NCI-H2227 treated with DMSO at 0.1 percent for 48 hours (cell line): Measurements from ENCODE around the gene CD151.

Source experiments
- DNase-seq: peaks from one replicate; lab custom pipeline; 2025; lab: John Stamatoyannopoulos, UW

Gene CD151

DNA sequence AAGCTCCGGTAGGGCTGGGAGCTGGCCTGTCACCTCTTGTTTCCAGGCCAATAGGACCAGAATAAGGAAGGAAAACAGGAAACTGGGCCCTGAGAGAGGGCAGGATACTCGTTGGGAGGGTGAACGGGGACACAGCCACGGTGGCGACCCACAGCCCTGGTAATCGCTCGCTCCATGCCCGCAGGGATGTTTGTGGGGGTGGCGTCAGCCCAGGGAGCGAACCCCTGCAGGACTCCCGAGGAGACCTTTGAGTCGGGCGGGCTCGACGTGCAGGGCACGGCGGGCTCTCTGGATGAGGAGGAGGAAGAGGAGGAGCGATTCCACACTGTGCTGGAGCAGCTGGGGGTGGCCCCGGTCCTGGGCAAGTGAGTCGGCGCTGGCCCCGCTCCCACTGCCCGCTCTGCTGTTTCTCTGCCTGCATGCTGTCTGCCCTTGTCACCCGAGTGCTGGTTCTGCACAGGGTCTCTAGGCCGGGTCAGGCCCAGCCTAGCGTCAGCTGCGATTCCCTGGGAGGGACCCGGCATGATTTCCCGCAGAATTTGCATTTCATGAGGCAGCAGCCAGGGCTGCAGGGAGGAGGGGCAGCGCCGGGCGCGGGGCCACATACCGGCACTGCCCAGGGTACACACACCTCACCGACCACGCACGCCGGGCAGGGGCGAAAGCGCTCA lies 3.4 kb upstream of the CD151 start:
- no peak for DNase-seq

DNA sequence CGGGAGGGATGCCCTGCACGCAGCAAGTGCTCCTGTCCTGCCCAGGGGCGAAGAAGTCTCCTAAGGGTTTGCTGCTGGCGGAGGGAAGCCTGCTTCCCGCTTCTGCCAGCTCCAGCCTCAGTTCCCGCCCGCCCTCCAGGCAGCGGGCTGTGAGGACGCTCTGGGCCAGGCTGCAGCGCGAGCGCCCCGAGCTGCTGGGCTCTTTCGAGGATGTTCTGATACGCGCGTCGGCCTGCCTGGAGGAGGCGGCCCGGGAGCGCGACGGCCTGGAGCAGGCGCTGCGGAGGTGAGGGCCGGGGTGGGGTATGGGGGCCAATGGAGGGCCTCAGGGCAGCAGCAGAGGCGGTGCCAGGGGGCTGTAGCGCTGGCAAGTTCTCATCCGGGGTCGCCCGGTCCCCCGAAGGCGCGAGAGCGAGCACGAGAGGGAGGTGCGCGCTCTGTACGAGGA lies 2.9 kb upstream of the CD151 start:
- no peak for DNase-seq

DNA sequence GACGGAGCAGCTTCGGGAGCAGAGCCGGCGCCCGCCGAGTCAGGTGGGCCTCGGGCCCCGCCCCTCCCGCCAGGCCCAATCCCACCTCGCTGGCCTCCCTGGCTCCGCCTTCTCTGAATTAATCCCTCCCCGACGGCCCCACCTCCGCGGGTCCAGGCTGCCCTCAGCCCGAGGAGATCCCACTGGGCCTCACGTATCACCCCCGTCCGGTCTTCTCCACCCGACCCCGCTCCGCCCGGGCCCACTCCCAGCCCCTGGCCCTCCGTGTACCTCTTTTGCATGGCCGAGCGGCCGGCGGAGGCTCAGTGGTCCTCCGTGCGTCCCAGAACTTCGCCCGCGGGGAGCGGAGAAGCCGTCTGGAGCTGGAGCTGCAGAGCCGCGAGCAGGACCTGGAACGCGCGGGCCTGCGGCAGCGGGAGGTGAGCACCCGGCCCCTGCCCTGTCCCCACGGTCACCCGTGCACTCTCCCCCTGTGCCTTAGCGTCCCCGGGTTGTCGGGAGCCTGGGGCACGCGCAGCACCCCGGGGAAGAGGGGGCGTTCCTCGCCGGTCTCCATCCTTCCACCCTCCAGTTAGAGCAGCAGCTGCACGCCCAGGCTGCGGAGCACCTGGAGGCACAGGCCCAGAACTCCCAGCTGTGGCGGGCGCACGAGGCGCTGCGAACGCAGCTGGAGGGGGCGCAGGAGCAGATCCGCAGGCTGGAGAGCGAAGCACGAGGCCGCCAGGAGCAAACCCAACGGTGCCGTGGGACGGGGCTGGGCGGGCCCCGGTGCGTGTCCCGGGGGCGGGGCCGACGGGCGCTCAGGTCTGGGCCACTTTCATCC lies 2.2 kb upstream of the CD151 start:
- DNase-seq, result peak; percentile 92

DNA sequence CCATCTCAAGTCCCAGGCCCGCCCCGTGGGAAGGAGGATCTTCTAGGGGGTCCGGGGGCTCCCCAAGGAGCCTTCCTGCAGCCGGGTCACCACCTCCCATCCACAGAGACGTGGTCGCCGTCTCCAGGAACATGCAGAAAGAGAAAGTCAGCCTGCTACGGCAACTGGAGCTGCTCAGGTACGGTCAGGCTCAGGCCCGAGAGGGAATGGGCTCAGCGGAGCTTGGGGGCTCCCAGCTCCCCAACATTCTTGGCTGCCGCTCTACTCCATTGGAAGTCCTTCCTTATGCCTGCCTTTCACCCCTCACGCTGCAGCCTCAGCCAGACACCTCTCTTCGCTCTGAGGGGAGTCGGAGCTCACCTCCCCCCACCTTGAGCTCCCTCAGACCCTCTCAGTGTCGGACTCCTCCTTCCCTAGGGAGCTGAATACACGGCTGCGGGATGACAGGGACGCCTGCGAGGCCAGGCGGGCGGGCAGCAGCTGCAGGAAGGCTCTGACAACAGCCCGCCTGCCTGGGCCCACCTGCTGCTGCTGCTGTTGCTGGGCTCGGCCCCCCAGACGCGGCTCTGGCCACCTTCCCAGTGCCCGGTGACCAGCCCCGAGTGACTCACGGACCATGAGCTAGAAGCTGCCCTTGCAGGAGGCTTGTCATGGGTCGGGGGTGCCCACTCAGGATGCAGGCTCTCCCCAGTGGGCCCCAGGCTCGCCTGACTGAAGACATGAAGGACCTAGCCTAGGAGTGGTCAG lies 1.5 kb upstream of the CD151 start:
- no peak for DNase-seq

DNA sequence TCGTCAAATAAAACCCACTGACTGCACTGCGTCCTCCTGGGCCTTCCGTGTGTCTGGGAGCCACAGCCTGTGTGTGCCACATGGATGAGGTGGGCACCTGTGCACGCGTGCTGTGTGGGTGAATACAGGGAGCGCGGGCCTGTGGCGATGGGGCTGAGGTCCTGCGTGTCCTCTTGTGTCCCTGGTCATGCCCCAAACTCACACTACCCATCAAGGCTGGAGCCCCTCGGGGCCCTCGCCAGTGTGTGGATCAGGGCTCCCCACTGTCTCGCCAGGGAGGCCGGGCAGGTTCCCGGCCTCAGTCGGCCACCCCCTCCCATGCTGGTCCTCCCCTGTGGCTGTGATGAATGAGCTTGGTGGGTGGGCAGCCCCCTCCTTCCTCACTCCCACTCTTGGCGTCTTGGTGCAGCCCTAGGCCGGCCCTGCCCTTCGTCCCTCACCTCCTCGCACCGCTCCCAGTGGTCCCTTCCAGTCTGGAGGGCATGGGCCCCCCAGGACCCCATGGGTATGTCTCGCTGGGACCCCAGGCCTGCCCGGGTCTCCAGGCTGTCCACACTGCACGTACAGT lies 707 bp upstream of the CD151 start:
- DNase-seq, result no peak

DNA sequence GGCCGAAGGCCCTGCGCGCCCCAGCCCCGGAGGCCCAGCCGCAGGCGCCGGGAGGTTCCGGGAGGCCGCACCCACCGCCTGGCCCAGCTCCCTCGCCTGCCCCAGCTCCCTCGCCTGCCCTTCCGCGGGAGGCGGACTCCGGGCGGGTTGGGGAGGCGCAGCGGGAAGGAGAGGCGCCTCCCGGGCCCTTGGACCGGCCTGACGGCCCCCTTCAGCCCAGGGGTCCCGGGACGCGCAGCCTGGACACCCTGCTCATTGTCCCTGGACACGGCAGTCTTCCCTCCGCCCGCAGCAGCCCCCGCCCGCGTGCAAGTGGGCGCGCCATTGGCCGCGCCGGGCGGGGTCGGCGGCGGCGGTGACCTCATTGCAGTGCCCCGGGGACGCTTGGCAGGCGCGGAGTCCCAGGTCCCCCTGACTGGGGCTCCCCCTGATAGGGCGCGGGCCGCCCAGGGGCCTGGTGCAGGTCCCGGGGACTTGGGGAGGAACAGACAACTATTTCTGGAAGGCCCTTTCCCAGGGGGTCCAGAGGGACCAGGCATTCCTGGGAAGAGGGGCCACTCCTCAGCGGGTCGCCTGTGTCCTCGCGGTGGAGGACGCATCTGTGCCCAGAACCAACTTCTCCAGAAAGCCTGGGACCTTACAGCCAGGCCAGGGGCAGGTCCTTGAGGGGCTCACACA lies 501 bp downstream of the CD151 start:
- no peak for DNase-seq

DNA sequence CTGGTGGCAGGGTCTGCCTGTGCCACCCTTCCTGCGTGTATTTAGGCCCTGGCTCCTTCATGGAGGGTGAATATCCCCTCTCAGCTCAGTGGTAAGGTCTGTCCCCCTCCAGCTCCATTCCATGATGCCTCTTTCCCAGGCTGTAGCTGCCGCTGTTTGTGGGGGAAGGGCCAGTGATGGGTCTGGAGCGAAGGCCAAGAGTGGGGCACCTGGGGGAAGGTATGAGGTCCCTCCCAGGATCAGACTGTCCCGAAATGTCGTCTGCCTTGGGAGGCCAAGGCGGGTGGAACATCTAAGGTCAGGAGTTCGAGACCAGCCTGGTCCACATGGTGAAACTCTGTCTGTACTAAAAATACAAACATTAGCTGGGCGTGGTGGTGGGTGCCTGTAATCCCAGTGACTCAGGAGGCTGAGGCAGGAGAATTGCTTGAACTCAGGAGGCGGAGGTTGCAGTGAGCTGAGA lies 1.1 kb downstream of the CD151 start:
- DNase-seq, result no peak

DNA sequence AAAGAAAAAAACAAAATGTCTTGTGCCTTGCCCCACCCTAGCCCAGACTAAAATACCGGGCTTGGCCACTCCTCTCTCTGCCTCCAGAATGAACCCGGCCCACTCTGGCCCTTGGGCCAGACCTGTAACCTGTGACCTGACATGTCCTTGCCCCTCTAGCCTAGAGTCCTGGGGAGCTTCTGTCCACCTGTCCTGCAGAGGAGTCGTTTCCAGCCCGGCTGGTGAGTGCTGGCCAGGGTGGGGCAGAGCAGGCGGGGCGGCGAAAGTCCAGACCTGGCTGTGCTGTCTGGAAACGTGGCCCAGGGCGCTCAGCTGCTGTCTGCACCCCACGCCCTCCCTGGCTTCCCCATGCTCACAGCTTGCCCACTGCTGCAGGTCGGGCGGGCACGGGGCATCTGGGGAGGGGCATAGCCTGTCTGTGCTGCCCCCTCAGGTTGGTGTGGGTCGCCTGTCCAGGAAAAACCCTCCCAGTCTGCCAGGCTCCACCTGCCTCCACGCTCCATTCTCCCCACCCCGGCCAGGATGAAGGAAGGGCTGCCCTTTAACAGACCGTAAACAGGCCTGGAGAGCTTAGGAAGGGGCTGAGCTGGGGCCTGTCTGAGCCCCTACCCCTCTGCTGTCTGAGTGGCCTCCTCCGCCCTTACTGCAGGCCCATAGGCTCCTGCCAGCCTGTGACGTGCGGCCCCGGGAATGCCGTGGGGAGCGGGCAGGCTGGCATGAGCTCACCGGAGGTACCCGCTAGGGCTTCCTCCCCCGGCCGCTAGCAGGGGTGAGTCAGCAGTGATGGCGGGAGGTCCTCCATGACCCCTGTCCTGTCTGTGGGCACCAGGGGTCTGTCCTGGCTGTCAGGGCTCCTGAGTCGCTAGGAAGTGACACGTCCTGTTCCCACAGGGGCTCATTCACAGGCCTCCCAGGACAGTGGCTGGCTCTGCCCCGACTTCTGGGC lies 1.9 kb downstream of the CD151 start:
- DNase-seq, result no peak

DNA sequence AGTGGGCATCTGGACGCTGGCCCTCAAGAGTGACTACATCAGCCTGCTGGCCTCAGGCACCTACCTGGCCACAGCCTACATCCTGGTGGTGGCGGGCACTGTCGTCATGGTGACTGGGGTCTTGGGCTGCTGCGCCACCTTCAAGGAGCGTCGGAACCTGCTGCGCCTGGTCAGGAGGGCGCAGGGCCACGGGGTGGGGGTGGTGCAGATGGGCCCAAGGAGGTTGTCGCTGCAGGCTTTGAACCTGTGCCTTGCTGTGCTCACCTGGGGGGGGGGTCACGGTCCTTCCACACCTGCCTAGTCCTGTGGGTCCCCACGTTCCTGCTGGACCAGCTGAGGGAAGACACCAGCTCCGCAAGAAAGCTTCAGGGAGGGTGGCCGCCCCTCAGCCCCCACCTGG lies 3.5 kb downstream of the CD151 start:
- DNase-seq, result no peak

DNA sequence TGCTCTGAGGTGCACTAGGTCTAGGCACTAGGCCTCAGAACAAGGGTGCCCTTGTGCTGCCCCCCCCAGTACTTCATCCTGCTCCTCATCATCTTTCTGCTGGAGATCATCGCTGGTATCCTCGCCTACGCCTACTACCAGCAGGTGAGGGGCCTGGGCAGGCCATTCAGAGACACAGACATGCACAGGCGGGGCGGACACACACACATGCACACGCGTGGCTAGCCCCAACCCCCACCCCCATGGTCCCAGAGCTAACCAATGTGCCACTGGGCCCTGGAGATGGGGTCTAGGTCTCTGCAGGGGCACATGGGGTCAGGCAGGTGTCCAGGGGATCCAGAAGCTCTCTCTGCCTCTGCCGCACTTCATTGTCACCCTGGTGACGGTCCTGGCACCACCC lies 3.9 kb downstream of the CD151 start:
- no peak for DNase-seq

DNA sequence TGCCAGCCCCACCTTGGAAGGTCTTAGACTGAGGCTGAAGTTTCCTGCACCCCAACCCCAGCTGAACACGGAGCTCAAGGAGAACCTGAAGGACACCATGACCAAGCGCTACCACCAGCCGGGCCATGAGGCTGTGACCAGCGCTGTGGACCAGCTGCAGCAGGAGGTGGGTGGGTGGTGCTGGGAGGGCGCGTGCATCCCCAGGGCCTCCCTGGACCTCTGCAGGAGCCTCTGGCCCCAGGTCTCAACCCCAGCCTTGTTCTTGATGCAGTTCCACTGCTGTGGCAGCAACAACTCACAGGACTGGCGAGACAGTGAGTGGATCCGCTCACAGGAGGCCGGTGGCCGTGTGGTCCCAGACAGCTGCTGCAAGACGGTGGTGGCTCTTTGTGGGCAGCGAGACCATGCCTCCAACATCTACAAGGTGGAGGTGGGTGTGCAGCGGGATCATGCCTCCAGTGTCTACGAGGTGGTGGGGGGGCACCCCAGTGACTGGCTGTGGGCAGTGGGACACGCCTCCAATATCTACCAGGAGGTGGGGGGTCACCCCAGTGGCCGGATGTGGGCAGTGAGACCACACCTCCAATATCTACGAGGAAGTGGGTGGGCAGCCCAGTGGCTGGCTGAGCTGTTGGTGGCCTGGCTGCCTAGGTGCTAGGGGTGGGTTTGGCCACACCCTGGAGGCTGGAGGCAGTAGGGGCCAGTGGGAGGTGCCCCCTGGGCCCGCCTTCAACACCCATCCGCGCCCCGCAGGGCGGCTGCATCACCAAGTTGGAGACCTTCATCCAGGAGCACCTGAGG lies 4.6 kb downstream of the CD151 start:
- no peak for DNase-seq

DNA sequence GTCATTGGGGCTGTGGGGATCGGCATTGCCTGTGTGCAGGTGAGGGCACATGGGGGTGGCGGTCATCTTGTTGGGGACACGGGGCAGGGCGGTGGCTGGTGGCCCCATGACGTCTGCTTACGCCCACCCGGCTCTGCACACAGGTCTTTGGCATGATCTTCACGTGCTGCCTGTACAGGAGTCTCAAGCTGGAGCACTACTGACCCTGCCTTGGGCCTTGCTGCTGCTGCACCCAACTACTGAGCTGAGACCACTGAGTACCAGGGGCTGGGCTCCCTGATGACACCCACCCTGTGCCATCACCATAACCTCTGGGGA lies 5.2 kb downstream of the CD151 start:
- no peak for DNase-seq

DNA sequence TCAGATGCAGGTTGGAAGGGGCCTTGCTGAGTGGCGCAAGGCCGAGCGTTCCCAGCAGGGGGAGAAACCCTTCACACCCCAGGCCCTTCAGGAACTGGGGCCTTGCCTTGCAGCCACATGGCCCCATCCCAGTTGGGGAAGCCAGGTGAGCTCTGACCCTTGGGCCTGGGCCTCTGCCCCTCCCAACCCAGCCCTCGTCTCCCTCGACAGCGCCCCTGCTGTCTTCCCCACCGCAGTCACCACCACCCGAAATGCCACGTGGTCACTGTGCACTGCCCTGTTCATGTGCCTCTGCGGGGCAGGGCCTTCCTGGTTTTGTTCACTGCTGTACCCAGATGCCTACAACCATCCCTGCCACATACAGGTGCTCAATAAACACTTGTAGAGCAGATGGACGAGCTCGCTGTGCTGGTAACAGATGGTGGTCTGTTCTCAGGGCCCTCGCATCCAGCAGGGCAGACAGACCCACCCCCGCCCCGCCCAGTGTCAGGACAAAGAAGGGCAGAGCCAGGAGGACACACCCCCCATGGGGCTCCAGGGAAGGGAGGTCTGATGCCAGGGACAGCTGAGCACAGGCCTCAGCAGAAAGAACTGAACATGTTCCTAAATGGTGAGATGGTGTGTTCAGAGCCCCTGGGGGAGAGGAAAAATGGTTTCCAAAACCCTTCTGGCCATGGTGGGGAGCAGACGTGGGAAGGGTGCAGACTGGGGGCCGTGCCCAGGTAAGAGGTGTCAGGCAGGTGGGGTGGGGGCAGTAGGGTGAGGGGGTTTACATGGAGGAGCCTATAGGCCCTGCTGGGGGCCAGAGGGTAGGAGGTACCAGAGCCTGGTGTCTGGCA lies 5.9 kb downstream of the CD151 start:
- peak; percentile 27 for DNase-seq

DNA sequence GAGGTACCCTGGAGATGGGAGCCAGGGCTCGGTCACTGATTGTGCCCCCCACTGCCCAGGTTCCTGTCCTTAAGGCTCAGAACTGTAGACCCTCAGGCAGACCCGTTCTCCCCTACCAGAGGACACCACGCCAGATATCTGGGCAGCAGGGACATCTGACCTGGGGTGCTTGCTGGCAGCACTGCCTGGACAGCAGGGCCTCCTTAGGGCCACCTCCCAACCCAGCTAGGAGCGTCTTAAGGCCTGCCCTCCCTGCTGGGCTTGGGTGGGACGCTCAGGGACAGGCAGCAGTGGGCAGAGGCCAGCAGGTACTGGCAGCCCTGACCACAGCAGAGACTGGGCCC lies 6.5 kb downstream of the CD151 start:
- no peak for DNase-seq

DNA sequence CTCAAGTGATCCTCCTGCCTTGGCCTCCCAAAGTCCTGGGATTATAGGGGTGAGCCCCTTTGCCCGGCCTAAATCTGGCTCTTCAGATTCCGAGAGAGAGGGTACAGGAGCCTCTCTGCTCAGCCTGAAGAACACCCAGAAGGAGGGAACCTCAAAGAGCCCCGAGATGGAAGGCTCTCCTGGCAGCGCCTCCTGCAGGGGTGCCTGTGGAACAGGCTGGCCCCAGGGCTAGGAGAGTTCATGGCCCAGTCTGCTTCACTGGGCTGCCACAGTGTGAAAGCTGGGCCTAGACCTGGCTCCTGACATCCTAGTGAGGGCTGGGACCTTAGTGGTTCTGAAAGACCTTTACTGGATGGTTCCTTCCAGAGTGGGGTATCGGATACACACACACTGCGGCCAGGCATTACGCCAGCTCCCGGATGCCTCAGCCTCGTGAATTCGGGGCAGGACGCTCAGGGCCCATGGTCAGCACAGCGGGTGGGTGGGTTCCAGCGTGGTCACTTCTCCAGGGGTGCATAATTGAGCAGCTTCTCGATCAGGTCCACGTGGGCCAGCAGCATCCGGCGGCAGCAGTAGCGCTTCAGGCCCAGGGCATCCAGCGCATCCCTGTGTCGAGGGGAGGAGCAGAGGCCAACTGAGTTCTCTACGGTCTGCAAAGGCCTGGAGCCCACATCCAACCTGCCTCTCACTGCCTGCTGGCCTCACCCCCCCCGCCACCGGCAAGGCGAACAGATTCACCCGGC lies 7.3 kb downstream of the CD151 start:
- DNase-seq, result no peak

DNA sequence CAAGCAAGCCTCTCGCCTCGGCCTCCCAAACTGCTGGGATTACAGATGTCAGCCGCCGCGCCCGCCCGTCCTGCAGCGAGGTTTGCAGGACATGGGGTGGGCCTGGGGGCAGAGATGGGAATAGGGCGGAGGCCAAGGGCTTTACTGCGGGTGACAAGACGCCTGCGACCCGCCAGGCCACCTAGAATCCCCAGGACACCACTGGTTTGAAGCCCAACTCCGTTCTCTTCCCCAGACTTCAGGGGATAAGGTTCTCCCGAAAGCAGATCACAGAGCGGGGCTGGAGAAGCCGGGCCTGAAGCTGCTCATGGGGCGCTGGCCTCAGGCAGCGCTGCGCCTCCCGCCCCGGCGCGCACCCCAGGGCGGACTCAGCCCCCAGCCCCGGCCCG lies 9.2 kb downstream of the CD151 start:
- DNase-seq, result no peak

DNA sequence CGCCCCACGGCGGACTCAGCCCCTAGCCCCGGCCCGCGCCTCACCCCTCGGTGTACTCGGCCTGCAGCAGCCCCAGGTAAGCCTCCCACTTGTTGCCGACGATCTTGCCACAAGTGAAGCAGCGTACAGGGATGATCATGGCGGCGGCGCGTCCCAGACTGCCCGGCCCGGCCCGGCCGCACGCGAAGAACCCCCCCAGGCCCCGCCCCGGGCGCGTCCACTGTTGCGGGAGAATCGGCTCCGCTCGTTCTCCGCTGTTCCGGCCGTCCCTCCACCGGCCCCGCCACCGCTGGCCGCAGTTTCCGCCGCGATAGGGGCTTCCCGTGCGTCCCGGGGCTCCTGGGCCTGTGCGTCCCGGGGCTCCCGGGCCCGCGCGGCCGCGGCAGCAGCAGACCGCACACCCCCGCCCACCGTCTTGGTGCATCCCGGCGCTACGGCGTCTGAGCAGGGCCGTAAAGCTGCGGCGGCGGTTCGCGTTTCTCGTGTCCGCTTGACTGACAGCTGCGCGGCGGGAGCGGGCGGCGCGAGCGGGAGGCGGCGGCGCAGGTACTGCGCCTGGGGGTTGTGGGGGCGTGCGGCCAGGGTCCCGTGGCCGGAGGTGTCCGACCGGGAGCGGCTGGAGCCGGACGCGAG lies 9.7 kb downstream of the CD151 start, which contains the start of the genes POLR2L and TSPAN4:
Gene POLR2L, minus strand, starts transcription at position 160 of the 633 bp plus-strand sequence. Its CDS starts 21 bp downstream, at position 139.
Gene TSPAN4, plus strand, starts transcription at position 483 of the 633 bp plus-strand sequence. CDS start 7,453 bp downstream, outside the sequence.
- DNase-seq, result peak; percentile 92
